GM12878 (cell line): ENCODE measurements around the gene CASP6. TPM values are rescaled to one million over a fixed set of nuclear protein-coding genes. Genes with fewer than 3 reads are reported as not detected.

Experiments
- ATAC-seq: fragments of 200-7000 bp; cut with Tn5 transposase; 3 replicates; pipeline ENCODE4 v1.9.1; 2020; ENCODE audit warnings: mild to moderate bottlenecking, moderate library complexity
- BruUV-seq: library from RNA; stranded (reverse); fragments of 400-500 nt; replicated peaks from 2 replicates; lab custom pipeline; 2021; lab: Mats Ljungman, UMichigan
- CTCF ChIA-PET: fragments of 300-600 bp; sonication (Branson Sonifier 250); formaldehyde crosslinking; extraction: SDS; loops from one replicate; lab custom pipeline; 2021; ENCODE audit warnings: inconsistent platforms; lab: Yijun Ruan, JAX
- POLR2A ChIA-PET: fragments of 350-600 bp; formaldehyde crosslinking; extraction: SDS; loops from one replicate; lab custom pipeline; 2021; ENCODE audit warnings: inconsistent platforms; lab: Charles Lee
- RAD21 ChIA-PET: fragments of 300-600 bp; sonication (Branson Sonifier 250); formaldehyde crosslinking; loops from one replicate; lab custom pipeline; 2023; ENCODE audit warnings: antibody characterized with exemption; ENCODE audit not compliant: unreplicated experiment; lab: Charles Lee
- SMC1A ChIA-PET: fragments of 300-600 bp; sonication (Branson Sonifier 250); formaldehyde crosslinking; loops from one replicate; lab custom pipeline; 2023; ENCODE audit not compliant: unreplicated experiment, uncharacterized antibody; lab: Charles Lee
- DNase-seq: peaks from one replicate; pipeline ENCODE4 v3.0.0-alpha.2; 2011; ENCODE audit warnings: low read depth, low spot score
- FAIRE-seq: peaks from 3 replicates; lab custom pipeline; 2011; peaks lifted over from hg19 to GRCh38; lab: Jason Lieb, UNC
- H2AFZ ChIP-seq: 2 replicates; pipeline ENCODE4 v1.6.0; 2011; ENCODE audit warnings: low read depth, low read length, control low read depth; ENCODE audit not compliant: control insufficient read depth
- H3K27ac ChIP-seq: 2 replicates; pipeline ENCODE4 v1.5.1; 2011; ENCODE audit warnings: control low read depth; ENCODE audit not compliant: control insufficient read depth, insufficient read depth
- H3K27me3 ChIP-seq, 2 experiments: replicated peaks in 1 of 2; 2 replicates each; pipeline versions ENCODE4 v1.6.0 to v1.6.1; 2011; ENCODE audit warnings: low read length in 1 of 2; ENCODE audit not compliant: control insufficient read depth in 2 of 2, insufficient read depth in 2 of 2
- H3K36me3 ChIP-seq, 2 experiments: 2 replicates each; pipeline ENCODE4 v1.5.1; 2011; ENCODE audit warnings: low read length in 1 of 2; ENCODE audit not compliant: control insufficient read depth in 2 of 2, insufficient read depth in 2 of 2
- H3K4me1 ChIP-seq: 2 replicates; pipeline ENCODE4 v1.6.1; 2011; ENCODE audit warnings: mild to moderate bottlenecking, low read length, moderate library complexity, mixed read lengths; ENCODE audit not compliant: control insufficient read depth, insufficient read depth
- H3K4me2 ChIP-seq: 2 replicates; pipeline ENCODE4 v1.6.0; 2011; ENCODE audit warnings: control low read depth; ENCODE audit not compliant: control insufficient read depth, insufficient read depth
- H3K4me3 ChIP-seq: fragments of 200-600 bp; sonication (generic); 2 replicates; pipeline ENCODE4 v1.5.1; 2016
- H3K79me2 ChIP-seq: 2 replicates; pipeline ENCODE4 v1.6.0; 2011; ENCODE audit warnings: low read length; ENCODE audit not compliant: control insufficient read depth, insufficient read depth
- H3K9ac ChIP-seq: 2 replicates; pipeline ENCODE4 v1.8.0; 2011; ENCODE audit warnings: low read length, control low read depth, mixed read lengths; ENCODE audit not compliant: control insufficient read depth, insufficient read depth
- H3K9me3 ChIP-seq: replicated peaks from 3 replicates; pipeline ENCODE4 v1.5.1; 2011; ENCODE audit warnings: mild to moderate bottlenecking, low read length; ENCODE audit not compliant: control insufficient read depth, insufficient read depth
- H4K20me1 ChIP-seq: 2 replicates; pipeline ENCODE4 v1.6.0; 2011; ENCODE audit not compliant: control insufficient read depth, insufficient read depth
- BHLHE40 ChIP-seq, 2 experiments: fragments of 450-650 bp in 1 of 2; IDR thresholded peaks; 2 replicates each; pipeline ENCODE4 v1.6.1; 2011 to 2017; ENCODE audit warnings: low read depth in 2 of 2, borderline replicate concordance in 1 of 2, improper control_type of control experiment in 1 of 2, low read length in 1 of 2, mild to moderate bottlenecking in 1 of 2
- CTCF ChIP-seq, 3 experiments: IDR thresholded peaks in 2 of 3; conservative IDR thresholded peaks in 1 of 3; 2 replicates each; pipeline ENCODE4 v1.5.1; 2011; ENCODE audit warnings: low read depth in 3 of 3, low read length in 3 of 3, mild to moderate bottlenecking in 3 of 3, control low read depth in 2 of 3, moderate library complexity in 2 of 3, inconsistent platforms in 1 of 3, mixed read lengths in 1 of 3; ENCODE audit not compliant: control insufficient read depth in 2 of 3, insufficient read depth in 1 of 3; ENCODE audit errors: extremely low read depth in 1 of 3
- EZH2 ChIP-seq: IDR thresholded peaks from 2 replicates; pipeline ENCODE4 v1.6.1; 2012; ENCODE audit warnings: low read depth, mild to moderate bottlenecking, control low read depth, inconsistent platforms, low read length, borderline replicate concordance; ENCODE audit not compliant: control insufficient read depth
- MTA2 ChIP-seq: fragments of 450-650 bp; IDR thresholded peaks from 2 replicates; pipeline ENCODE4 v1.6.1; 2016; ENCODE audit warnings: low read depth, mild to moderate bottlenecking, moderate library complexity
- REST ChIP-seq: IDR thresholded peaks from 2 replicates; pipeline ENCODE4 v1.6.1; 2012; ENCODE audit warnings: mild to moderate bottlenecking, low read depth, low read length
- STAT3 ChIP-seq: IDR thresholded peaks from 2 replicates; pipeline ENCODE4 v1.6.1; 2011; ENCODE audit warnings: low read depth, low read length, improper control_type of control experiment
- USF1 ChIP-seq: IDR thresholded peaks from 2 replicates; pipeline ENCODE4 v1.6.1; 2011; ENCODE audit warnings: borderline replicate concordance, low read depth, mild to moderate bottlenecking, moderate library complexity, mixed read lengths, low read length; ENCODE audit not compliant: insufficient read depth; ENCODE audit errors: extremely low read length
- YBX1 ChIP-seq: fragments of 450-650 bp; IDR thresholded peaks from 2 replicates; pipeline ENCODE4 v1.6.1; 2016; ENCODE audit warnings: antibody characterized with exemption
- WGBS: methylation state at CpG from one replicate; pipeline ENCODE4 v1.1.6; 2016; ENCODE audit warnings: low lambda C conversion rate; ENCODE audit not compliant: insufficient replicate concordance, insufficient coverage; ENCODE audit errors: missing lambda C conversion rate; 5-methylcytosine and 5-hydroxymethylcytosine counted together
- in situ Hi-C: fragments of 300-500 bp; cut with MboI; formaldehyde crosslinking; loops from 9 replicates; pipeline ENCODE4 v1.14.3; 2018; ENCODE audit warnings: mixed read lengths
- intact Hi-C: fragments of 100-400 bp; cut with micrococcal nuclease; formaldehyde crosslinking; loops from one replicate; pipeline ENCODE4 v1.14.2; 2022; ENCODE audit not compliant: unreplicated experiment
- polyA plus RNA-seq, 11 experiments: library from polyadenylated mRNA; depleted of rRNA in 4 of 11; unstranded in 6 of 11; stranded (reverse) in 5 of 11; fragments of >200 nt; fragmentation: Nextera tagmentation in 4 of 11; fragmentation: Illumina TruSeq in 1 of 11; extraction: Ambion mirVana in 4 of 11; extraction: Trizol in 1 of 11; gene quantifications; 1 replicate in 1 of 11; 2 replicates in 10 of 11; pipeline versions ENCODE4 v1.2.1 to v1.2.3, GENCODE V29; 2011 to 2016; ENCODE audit warnings: inconsistent platforms in 2 of 11, missing spikeins in 2 of 11, low read depth in 1 of 11
- total RNA-seq, 4 experiments: library from RNA; depleted of rRNA in 3 of 4; stranded (reverse); fragments of >200 nt in 3 of 4; fragmentation: Illumina TruSeq in 1 of 4; extraction: Trizol in 1 of 4; gene quantifications; 2 replicates each; pipeline versions ENCODE4 v1.2.1 to v1.2.3, GENCODE V29; 2013 to 2021

CASP6 gene
- total and polyA plus RNA-seq, 10 of the 15 experiments (the other 5 are each of a cell fraction or from before 2014, with no cell fraction given) = 20.0 to 66.8 (median 30.8) TPM

- FAIRE-seq (no peak), DNase-seq (no peak), ATAC-seq (no peak)
- Histone ChIP-seq H3K9me3 (no peaks in the 10 kb centered on the region), H3K4me1 (no peaks in the 10 kb centered on the region), H2AFZ (no peak overlapping the region), H3K79me2 (no peaks in the 10 kb centered on the region), H3K27ac (no peak overlapping the region), H3K27me3 (no peaks in the 10 kb centered on the region), H3K36me3 (no peaks in the 10 kb centered on the region), H3K9ac (no peak overlapping the region), H4K20me1 (no peaks in the 10 kb centered on the region), H3K4me2 (no peak overlapping the region), H3K4me3 (no peak overlapping the region)
- no peak for TF ChIP-seq STAT3
- 56% methylated on average over 7 of the region's 7 CpGs for WGBS
- ChIA-PET POLR2A (no interaction called here), RAD21 (no interaction called here), SMC1A (no interaction called here), CTCF (interaction anchor here (0.6 kb wide), 1 partner anchor 59 kb away, joined by 3 read pairs; no protein-coding TSS in a partner anchor)
- intact Hi-C loops (no loop called here), in situ Hi-C loops (no loop called here)
- BruUV-seq = no TSS peak
Measured at GRCh38 chr4:109749388-109750082, 46.3 kb upstream of the CASP6 start.

- ChIA-PET SMC1A (no interaction called here), POLR2A (no interaction called here), RAD21 (no interaction called here), CTCF (no interaction called here)
- DNase-seq = no peak
- Histone ChIP-seq H3K4me2 (no peak overlapping the region), H3K9me3 (no peaks in the 10 kb centered on the region), H3K4me1 (no peaks in the 10 kb centered on the region), H2AFZ (no peak overlapping the region), H3K9ac (no peak overlapping the region), H4K20me1 (no peaks in the 10 kb centered on the region), H3K36me3 (no peaks in the 10 kb centered on the region), H3K27me3 (no peaks in the 10 kb centered on the region), H3K79me2 (no peaks in the 10 kb centered on the region), H3K27ac (no peak overlapping the region), H3K4me3 (no peak overlapping the region)
- in situ Hi-C loops (no loop called here), intact Hi-C loops (no loop called here)
- WGBS = 0% methylated on average over 1 of the region's 1 CpG
- no peak for ATAC-seq
- no TSS peak for BruUV-seq
- no peak for FAIRE-seq
- TF ChIP-seq EZH2 (no peak), USF1 (no peak), CTCF (IDR thresholded peaks at IDR 0.05 in 2 of 3, conservative IDR thresholded peaks at IDR 0.05 in 1 of 3; ENCODE audit: control insufficient read depth in 2 of 3, extremely low read depth in 1 of 3, insufficient read depth in 1 of 3, low read depth in 3 of 3, low read length in 3 of 3) (no peak), BHLHE40 (IDR thresholded peaks at IDR 0.05; ENCODE audit: borderline replicate concordance in 1 of 2, low read depth in 2 of 2, low read length in 1 of 2) (no peak), REST (no peak), YBX1 (no peak), MTA2 (no peak)
Measured at GRCh38 chr4:109748114-109748513, 44.9 kb upstream of the CASP6 start.
